ENCODE measurements around the gene CDC42EP4.
A peak's percentile ranks its signal among the peaks of the same experiment; 100 is the strongest.

The CDC42EP4 gene

GRCh38 chr17:73340093-73340596, 28.3 kb upstream of the CDC42EP4 start:
- peak; percentile 15 for ATAC-seq
- TF ChIP-seq ZC3H10 (CRISPR knock-in tag; IDR thresholded peaks at IDR 0.05) (no peak), ISL1 (CRISPR knock-in tag; IDR thresholded peaks at IDR 0.05) (peak; percentile 14; the same call in 1 of the 2 replicates), ZFP3 (CRISPR knock-in tag; IDR thresholded peaks at IDR 0.05) (peak; percentile 53)

GRCh38 chr17:73338566-73339197, 26.9 kb upstream of the CDC42EP4 start:
- ATAC-seq = no peak

GRCh38 chr17:73338050-73338521, 26.3 kb upstream of the CDC42EP4 start:
- ATAC-seq = no peak
- TF ChIP-seq CSRNP3 (CRISPR knock-in tag; IDR thresholded peaks at IDR 0.05) (no peak), TSHZ2 (CRISPR knock-in tag; IDR thresholded peaks at IDR 0.05) (no peak)

More at GRCh38 chr17:73338566-73339197, 26.9 kb upstream of the CDC42EP4 start:
- no peak for TF ChIP-seq ESRRG (CRISPR knock-in tag; IDR thresholded peaks at IDR 0.05)
- no peak for TF ChIP-seq ARNTL (CRISPR knock-in tag; IDR thresholded peaks at IDR 0.05; ENCODE audit: borderline replicate concordance, low read depth)
- TF ChIP-seq ZFP3 (CRISPR knock-in tag; IDR thresholded peaks at IDR 0.05) = no peak

GRCh38 chr17:73337330-73337710, 25.5 kb upstream of the CDC42EP4 start:
- ATAC-seq = no peak
- no peak for TF ChIP-seq OSR1 (CRISPR knock-in tag; IDR thresholded peaks at IDR 0.05)
- TF ChIP-seq CSDC2 (CRISPR knock-in tag; IDR thresholded peaks at IDR 0.05) = no peak
- TF ChIP-seq GLIS3 (CRISPR knock-in tag; IDR thresholded peaks at IDR 0.05) = no peak
- TF ChIP-seq ARNTL (CRISPR knock-in tag; IDR thresholded peaks at IDR 0.05; ENCODE audit: borderline replicate concordance, low read depth) = no peak
- no peak for TF ChIP-seq TSHZ2 (CRISPR knock-in tag; IDR thresholded peaks at IDR 0.05)
- no peak for TF ChIP-seq TOX (CRISPR knock-in tag; IDR thresholded peaks at IDR 0.05; ENCODE audit: borderline replicate concordance)
- no peak for TF ChIP-seq ZNF8 (CRISPR knock-in tag; IDR thresholded peaks at IDR 0.05)
- no peak for TF ChIP-seq ZFP30 (CRISPR knock-in tag; IDR thresholded peaks at IDR 0.05)
- no peak for TF ChIP-seq TCF4 (CRISPR knock-in tag; IDR thresholded peaks at IDR 0.05; ENCODE audit: borderline replicate concordance)
- TF ChIP-seq RARB (CRISPR knock-in tag; IDR thresholded peaks at IDR 0.05) = no peak
- TF ChIP-seq ZNF565 (CRISPR knock-in tag; conservative IDR thresholded peaks at IDR 0.05; ENCODE audit: low read depth) = no peak
- TF ChIP-seq ISL1 (CRISPR knock-in tag; IDR thresholded peaks at IDR 0.05) = no peak
- TF ChIP-seq PPARA (CRISPR knock-in tag; IDR thresholded peaks at IDR 0.05; ENCODE audit: borderline replicate concordance) = no peak
- TF ChIP-seq ZNF70 (CRISPR knock-in tag; IDR thresholded peaks at IDR 0.05) = no peak
- TF ChIP-seq CREB5 (CRISPR knock-in tag; IDR thresholded peaks at IDR 0.05; ENCODE audit: low read depth) = no peak
- no peak for TF ChIP-seq SNAI2 (CRISPR knock-in tag; IDR thresholded peaks at IDR 0.05)
- no peak for TF ChIP-seq CSRNP3 (CRISPR knock-in tag; IDR thresholded peaks at IDR 0.05)
- no peak for TF ChIP-seq ESRRG (CRISPR knock-in tag; IDR thresholded peaks at IDR 0.05)

Measured in SK-N-SH treated with all-trans-retinoic acid at 6 μM for 48 hours (cell line).